Measurements from ENCODE around the gene GEMIN4.

Gene GEMIN4

DNA sequence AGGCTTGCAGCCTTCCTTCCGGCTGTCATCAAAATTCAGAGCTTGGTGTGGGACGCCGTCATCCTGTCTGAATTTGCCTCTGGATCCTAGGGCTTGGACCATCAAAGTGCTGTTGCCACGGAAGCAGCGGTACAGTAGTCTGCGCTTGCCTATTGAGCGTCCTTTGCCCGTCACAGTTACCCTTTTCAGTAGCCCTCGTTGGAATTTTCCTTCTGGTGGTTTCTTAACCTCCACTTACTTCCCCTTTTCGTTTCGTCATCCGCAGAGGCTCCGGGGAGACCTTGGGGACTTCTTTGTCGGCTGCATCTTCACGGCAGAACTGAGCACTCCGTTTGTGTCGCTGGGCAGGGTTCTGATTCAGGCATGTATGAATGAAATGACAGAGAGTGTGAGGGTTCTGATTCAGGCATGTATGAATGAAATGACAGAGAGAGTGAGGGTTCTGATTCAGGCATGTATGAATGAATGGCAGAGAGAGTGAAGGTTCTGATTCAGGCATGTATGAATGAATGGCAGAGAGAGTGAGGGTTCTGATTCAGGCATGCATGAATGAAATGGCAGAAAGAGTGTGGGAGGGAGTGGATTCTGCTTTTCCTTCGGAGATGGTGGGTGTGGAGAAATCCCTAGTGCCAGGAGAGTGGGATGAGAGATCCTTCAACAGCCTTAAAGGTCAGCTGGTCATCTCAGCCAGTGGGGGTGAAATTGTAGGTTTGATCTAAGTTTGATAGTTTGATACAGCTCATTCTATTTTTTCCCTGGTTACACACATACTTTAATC lies 11.6 kb downstream of the GEMIN4 start:
- no peak for DNase-seq (ENCODE audit: low spot score)

DNA sequence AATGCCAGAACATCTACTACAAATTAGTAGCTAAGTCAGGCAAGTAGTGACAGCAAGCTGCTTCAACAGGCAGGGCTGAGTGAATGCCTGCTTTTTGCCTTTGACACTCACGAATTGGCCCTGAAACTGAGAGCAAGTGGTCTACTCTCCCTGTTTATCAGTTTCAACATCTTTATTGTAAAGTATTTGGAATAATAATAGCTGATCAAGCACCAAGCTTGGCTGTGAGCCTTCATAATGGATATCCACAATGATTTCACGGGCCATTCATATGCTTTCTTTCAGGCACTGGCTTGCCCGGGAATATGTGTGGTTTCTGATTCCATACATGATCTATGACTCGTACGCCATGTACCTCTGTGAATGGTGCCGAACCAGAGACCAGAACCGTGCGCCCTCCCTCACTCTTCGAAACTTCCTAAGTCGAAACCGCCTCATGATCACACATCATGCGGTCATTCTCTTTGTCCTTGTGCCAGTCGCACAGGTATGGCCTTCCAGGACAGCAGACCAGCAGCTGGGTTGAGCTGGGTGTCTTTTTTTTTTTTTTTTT lies 14.4 kb downstream of the GEMIN4 start:
- no peak for DNase-seq (ENCODE audit: low spot score)

DNA sequence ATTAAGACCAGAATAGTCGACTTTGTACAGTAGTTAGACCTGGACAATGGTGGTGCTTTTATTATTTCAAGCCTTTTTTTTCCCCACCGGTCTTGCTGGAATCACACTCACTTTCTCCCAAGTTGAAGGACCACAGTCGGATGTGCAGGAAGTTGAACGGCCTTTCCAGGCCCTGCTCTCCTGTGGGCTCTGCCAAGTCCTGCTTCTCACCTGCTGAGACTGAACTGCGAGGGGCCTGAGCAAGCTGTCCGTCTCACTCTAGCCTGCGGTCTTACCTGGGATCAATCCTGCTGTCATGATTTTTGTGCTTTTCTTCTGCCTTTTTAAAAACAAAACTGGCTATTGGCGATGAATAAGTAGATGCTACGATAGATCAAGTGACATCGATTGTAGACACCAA lies 18.3 kb downstream of the GEMIN4 start:
- DNase-seq (ENCODE audit: low spot score): no peak

DNA sequence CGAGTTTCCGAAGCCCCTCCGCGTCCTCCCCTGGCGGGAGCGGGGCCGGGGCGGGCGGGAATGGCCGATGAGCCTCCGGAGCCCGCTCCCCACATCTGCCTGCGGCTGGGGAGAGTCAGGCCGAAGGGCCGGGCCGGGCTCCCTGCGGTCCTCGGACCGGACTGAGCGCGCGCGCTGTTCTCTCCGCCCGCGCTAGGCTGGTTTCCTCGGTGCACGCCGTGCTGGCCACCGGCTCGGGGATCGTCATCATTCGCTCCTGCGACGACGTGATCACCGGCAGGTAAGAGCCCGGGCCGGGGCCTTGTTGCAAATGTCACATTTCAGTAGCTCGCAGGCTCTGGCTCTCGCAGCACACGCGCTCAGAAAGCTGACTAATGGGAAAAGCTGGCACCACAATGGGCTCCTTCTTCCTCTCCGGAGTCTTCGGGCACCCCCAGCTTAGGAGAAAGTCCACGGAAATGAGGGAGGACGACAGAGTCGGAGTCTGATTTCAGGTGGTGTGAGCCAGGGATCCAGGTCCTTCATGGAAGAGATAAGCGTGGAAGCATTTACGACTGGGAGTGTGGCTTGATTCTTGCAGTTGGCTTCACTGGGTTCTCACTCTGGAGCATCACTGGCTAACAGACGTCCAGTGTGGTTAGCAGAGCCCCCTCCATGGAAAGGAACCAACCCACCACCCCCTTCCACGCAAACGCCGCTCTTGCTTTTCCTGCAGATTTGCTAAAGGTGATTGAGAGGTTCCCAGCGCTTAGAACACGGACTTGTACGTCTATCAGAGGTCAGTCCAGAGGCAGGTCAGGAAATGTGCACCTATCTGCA lies 19.0 kb downstream of the GEMIN4 start:
- no peak for DNase-seq (ENCODE audit: low spot score)

DNA sequence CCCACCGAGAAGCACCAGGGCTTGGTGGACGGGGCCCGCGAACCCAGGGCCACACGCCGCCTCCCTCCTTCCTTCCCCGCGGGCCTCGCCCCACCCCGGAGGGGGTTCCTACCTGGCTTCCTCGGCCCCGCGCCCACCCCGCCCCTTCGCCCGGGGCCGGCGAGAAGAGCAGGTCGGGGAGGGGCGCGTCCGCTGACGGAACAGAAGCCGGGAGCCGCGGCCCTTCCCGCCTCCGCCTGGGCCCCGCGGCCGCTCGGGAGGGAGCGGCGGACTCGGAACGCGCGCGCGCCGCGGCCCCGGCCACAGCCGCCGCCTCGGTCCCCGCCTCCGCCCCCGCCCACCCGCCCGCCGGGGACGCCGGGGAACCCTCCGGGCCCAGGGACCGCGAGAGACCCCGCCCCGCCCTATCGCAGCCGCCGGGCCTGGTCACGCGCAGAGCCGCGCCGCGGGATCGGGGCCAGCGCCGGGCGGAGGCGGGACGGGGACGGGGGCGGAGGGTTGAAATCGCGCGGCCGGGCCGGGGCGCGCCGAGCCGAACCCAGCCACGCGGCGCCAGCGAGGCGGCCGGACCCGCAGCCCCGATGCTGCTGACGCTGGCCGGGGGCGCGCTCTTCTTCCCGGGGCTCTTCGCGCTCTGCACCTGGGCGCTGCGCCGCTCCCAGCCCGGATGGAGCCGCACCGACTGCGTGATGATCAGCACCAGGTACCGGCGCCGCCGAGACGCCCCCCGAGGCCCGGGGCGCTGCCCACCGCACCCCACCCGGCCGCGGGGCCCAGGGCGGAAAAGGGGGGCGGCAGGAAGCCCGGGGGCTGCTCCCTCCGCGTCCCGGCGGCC lies 19.8 kb downstream of the GEMIN4 start, which contains the start of gene TLCD3A:
TLCD3A (plus strand) TSS at position 530 of the 835 bp plus-strand sequence; CDS start at position 582, 52 bp downstream.
- peak; percentile 87 for DNase-seq (ENCODE audit: low spot score)

DNA sequence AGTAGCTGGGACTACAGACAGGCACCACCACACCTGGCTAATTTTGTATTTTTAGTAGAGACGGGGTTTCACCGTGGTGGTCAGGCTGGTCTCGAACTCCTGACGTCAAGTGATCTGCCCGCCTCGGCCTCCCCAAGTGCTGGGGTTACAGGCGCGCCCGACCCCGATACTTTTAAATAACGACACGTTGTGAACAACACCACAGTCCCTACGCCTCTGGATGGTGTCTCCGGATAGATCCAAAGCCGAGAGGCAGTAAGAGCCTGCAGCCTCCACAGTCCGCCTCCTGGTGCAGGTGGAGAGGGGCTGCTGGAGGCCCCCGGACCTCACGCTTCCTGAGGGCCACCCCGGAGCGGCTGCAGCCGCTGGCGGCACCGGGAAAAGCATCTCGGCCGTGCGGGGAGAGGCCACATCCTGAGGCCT lies 20.4 kb downstream of the GEMIN4 start:
- DNase-seq (ENCODE audit: low spot score): no peak

DNA sequence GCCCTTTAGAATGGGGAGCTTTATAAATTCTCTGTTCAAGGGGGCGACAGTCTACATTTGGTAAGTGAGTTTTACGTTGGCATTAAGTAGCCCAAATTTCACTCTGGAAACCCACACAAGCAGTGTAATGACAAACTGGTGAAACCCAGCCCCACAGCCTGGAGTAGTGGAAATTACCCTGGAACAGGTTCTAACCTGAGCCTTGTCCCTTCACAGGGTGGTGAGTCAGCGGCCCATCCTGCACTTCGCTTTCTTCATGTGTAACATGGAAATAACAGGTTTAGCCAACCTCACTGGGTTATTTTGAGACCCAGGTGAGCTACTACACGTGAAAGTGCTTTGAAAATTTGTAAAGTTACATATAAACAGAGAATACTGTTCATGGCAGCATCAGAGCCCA lies 23.2 kb downstream of the GEMIN4 start:
- no peak for DNase-seq (ENCODE audit: low spot score)

DNA sequence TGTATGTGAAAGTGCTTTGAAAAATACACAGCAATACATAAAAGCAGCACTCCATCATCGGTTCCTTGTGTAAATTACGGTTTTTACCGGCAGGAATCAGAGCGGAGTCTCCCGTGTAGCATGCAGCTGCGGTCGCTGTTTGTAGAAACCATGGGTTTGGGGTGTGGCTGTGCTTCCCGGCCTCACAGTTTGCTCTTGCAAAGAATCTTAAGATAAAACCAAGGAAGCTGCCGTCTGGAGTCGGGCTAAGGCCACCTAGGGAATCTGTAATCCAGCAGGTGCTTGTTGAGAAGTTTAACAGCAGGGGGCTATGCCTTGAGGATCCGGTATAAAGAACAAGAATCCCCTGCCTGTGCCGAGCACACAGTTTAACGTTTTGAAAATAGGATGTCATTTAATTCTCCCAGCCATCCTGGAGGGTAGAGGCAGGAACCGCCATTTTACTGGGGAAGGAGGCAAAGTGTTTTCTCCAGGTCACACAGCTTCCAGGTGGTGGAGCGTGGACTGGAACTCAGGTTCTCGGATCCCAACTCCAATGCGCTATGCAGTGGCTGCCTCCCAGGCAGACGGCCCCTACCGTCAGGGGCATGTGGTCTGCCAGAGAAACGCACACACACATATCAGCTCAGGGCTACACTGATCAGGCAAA lies 25.7 kb downstream of the GEMIN4 start:
- no peak for DNase-seq (ENCODE audit: low spot score)

DNA sequence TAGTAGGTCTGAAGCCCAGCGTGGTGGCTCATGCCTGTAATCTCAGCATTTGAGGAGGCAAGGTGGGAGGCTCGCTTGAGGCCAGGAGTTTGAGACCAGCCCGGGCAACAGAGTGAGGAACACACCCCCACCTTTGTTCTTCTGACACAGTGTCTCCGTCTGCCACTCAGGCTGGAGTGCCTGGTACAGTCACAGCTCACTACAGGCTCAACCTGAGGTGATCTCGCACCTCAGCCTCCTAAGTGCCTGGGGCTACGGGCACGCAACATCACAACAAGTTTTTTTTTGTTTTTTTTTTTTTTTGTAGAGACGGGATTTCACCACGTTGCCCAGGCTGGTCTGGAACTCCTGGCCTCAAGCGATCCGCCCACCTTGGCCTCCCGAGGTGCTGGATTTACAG lies 26.3 kb downstream of the GEMIN4 start:
- DNase-seq (ENCODE audit: low spot score): no peak

DNA sequence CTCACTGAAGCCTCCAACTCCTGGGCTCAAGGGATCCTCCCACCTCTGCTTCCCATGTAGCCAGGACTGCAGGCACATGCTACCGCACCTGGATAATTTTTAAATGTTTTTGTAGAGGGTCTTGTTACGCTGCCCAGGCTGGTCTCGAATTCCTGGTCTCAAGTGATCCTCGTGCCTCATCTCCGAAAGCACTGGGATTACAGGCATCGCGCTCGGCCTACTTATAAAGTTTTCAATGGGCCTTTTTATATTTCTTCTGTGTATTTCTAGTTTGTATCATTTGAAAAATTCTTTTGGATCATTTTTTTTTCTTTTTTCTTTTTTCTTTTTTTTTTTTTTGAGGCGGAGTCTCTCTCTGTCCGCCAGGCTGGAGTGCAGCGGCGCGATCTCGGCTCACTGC lies 27.0 kb downstream of the GEMIN4 start:
- DNase-seq (ENCODE audit: low spot score): no peak

DNA sequence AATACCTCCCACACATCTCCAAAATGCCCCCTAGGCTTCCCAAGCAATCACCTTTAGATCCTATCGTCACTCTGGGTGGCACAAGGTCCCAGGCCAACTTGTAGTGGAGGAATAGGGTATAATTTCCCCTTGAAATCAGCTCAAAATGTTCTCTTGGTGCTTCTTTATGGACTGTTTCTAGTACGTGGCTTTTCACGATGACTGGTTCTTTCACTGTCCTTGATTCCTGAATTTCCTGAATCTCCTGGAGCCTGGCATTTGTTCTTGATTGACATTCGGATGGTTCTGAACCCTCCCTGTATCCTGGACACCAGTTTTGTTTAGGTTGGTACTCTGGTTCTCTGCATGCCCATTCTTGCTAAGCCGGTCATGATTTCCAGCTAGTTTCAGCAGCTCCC lies 30.5 kb downstream of the GEMIN4 start:
- DNase-seq (ENCODE audit: low spot score): no peak

DNA sequence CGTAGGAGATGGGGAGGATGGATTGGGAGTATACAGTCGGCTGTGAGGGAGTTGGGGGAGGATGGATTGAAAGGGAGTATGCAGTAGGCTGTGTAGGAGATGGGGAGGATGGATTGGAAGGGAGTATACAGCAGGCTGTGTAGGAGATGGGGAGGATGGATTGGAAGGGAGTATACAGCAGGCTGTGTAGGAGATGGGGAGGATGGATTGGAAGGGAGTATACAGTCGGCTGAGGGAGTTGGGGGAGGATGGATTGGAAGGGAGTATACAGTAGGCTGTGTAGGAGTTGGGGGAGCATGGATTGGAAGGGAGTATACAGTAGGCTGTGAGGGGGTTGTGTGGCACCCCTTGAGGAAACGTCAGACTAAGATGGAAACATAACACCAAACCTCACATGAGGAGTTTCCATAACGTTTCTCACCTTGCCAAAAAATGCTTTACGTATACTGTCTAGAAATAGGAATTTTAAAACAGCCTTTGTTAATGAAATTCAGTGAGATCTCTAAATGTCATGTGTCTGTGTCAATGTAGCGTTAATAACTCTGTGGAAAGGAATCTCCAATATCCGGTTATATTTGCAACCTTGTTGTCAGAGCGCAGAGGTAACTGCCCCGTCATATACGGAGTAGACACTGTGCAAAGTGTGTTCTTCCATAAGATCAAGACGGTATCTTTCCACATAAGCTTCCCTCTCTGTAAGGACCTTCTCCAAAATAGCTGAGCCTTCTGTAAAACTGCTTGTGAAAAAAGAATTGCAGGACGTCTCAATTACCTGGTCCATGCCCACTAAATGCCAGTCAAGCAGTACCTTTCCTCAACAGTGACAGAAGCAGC lies 31.1 kb downstream of the GEMIN4 start:
- no peak for DNase-seq (ENCODE audit: low spot score)

DNA sequence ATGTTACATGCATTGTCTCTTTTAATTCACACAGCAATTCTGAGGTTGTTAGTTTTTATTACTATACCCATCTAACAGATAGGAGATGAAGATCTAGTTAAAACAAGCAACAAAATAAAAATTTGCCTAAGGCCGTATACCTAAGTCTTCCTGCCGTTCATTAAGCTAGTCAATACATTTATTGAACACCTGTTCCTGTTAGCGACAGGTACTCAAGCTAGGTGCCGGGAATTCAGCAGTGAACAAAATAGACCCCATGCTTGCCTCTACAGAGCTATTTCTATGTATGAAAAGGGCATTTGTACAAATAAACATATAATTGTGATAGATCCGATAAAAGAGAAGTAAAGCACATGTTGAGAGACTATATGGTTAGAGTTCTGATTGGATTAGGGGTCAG lies 34.0 kb downstream of the GEMIN4 start:
- no peak for DNase-seq (ENCODE audit: low spot score)

DNA sequence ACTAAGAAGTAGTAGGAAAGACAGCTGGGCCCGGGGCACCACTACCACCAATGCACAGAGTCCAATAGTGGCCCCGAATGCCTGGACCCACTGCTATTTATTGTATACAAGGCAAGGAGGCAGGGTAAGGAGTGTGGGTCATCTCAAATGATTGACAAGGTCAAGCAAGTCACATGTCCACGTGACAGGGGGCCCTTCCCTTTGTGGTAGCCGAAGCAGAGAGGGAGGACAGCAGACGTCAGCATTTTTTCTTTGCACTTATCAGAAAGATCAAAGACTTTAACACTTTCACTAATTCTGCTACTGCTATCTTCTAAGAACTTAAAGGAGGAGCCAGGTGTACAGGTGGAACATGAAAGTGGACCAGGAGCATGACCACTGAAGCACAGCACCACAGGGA lies 43.9 kb downstream of the GEMIN4 start:
- no peak for DNase-seq (ENCODE audit: low spot score)

DNA sequence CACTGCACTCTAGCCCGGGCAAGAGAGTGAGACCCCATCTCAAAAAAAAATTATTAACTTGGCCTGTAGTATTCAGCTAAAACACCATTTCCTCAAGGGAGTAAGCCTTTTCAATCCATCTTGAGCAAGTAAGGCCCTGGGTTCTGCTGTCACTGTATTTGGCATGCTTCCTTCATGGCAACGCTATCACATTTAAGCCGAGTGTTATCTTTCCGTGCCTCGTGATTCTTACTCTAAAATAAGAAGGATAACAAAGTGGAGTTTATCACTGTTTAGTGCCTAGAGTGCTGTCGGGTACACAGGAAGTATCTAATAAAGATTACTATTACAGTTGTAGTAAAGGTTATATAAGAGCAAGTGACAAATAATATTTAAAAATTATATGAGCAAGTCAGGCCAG lies 46.2 kb downstream of the GEMIN4 start:
- no peak for DNase-seq (ENCODE audit: low spot score)

DNA sequence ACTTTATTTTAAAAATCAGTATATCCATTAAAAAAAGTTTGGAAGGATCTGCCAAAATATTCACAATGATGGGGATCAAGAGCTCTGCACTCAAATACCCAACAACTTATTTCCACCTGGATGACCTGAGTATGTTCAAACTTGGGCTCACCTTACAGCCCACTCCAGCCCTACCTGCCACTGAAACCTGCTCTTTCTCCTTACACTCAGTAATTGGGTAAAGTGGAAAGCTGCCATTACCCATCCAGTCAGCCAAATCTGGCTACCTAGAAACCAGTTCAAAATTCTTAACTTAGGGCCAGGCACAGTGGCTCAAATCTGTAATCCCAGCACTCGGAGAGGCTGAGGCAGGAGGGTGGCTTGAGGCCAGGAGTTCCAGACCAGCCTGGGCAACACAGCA lies 47.1 kb downstream of the GEMIN4 start:
- DNase-seq (ENCODE audit: low spot score): no peak

DNA sequence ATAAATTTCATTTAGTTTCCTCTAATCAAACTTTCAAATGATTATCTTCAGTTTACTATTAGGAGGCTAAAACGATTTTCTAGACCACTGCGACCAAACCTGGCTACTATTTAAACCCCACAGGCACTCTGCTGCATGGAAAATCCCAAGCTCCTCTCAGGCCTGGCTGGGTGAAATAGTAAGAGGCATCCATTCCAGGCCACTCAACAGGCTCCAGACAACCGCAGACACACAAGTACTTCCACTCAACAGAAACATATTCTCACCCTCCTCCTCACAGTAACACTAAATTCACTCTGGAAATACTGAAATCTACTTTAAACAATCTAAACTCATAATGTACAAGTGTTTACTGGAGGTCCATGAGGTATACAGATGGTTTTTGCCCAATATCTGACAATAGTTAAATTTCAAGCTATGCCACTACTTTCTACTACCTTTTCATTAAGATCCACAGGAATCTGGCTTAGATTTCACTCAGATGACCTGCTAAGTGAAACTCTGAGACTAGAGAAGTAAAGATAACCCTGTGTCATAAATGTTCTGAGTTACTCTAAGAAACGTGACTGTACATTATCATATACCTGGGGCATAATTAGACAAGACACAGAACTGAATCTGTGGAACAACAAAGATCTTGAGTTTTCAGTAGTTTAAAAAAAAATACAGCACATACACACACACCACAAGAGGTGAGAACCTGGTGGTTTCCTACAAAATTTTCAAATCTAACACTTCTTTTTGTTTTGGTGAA lies 47.8 kb downstream of the GEMIN4 start:
- no peak for DNase-seq (ENCODE audit: low spot score)

DNA sequence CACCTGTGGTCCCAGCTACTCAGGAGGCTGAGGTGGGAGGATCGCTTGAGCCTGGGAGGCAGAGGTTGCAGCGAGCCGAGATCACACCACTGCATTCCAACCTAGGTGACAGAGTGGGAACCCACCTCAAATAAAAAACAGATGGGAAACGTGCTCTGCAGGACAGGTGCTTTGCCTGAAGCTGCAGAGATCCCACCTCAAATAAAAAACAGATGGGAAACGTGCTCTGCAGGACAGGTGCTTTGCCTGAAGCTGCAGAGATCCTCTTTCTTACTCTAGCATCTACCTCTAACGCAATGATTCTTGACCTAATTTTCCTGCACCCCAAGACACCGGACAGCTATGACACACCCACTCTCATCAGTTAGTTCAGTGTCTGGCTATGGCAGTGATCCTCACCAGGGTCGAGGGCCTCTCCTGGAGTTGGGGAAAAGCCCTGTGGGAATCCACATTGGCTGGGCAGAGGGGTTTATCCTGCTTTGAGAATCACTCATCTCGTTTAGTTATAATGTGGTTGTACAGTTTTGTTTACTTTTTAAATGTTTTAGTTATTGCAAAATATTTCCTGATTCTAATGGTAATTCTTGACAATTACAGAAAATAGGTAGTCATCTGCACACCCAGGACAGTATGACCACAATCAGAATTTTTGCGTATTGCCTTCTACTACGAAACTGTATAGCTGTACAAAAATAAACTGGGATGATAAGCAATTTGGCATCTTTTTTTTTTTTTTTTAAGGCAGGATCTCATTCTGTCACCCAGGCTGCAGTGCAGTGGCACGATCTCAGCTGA lies 48.8 kb downstream of the GEMIN4 start:
- DNase-seq (ENCODE audit: low spot score): no peak

DNA sequence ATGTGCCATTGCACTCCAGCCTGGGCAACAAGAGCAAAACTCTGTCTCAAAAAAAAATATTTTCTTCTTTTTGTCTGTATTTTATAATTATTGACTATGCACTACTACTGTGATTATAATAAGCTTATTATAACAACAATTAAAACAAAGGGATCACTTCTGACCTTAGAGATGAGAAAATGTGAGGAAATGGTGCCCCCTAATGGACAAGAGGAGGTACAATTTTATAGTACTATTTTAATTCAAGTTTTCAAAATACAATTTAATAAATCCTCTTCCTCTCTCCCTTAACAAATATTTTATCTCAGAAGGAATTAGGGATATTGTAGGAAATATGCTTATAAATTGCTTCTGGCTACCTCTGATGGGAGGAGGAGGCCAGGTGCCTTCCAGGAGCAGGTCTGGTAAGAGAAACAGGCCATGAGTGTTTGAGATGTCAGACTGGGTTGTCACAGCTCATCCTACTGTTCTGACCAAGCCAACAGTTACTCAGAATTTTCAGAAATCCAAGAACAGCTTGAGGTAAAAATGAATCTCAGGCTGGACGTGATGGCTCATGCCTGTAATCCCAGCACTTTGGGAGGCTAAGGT lies 51.5 kb downstream of the GEMIN4 start:
- no peak for DNase-seq (ENCODE audit: low spot score)
